Limb (tissue), 2 donors: ENCODE measurements around the gene PDIK1L.

Experiments
- DNase-seq, 2 donors: peaks; one replicate each; pipeline ENCODE4 v3.0.0-alpha.2; 2016; ENCODE audit errors: extremely low spot score in 2 of 2

PDIK1L gene

DNA sequence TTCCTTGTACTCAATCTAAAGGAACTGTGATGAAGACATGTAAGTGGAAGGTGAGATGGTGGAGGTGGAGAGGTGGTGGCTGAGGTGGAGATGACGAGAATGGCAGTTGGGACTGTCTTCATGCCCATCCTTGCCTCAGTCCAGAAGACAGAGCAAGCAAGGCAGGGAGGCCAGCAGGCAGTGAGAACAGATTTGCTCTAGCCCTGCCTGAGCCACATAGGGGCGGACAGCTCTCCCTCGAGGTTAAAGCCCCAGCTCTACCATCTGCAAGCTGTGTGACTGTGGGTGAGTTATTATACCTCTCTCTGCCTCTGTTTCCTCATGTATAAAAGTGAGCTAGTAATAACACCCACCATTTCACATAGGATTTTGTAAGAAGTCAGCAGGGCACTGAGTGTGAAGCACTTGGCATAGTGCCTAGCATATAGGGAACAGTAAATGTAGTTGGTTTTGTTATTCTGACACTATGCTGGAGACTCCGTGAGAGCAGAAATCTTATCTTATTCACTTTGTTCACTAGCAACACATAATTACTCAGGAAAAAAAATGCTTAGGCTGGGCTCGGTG lies 42.4 kb downstream of the PDIK1L start:
- DNase-seq = no peak

DNA sequence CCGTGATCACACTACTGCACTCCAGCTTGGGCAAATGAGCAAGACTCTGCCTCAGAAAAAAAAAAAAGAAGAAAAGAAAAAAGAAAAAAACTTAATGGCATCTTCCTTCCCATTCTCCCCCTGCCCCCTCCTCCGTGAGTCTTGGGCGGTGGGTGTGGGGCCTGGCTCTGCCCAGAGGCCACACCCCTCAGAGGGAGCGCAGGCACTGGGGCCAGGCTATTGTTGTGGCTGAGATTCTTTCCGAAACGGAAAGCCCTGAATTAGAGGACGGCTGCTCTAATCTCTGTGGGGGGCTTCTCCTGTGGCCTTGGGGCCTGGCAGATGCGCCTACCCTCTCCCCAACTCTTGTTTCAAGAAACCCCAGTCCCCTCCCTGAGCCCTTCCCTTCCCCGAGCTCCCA lies 43.1 kb downstream of the PDIK1L start:
- DNase-seq = no peak

GRCh38 chr1:26155370-26156284 lies 44.0 kb downstream of the PDIK1L start:
- peak in 1 of 2 donors; percentile 31 for DNase-seq

DNA sequence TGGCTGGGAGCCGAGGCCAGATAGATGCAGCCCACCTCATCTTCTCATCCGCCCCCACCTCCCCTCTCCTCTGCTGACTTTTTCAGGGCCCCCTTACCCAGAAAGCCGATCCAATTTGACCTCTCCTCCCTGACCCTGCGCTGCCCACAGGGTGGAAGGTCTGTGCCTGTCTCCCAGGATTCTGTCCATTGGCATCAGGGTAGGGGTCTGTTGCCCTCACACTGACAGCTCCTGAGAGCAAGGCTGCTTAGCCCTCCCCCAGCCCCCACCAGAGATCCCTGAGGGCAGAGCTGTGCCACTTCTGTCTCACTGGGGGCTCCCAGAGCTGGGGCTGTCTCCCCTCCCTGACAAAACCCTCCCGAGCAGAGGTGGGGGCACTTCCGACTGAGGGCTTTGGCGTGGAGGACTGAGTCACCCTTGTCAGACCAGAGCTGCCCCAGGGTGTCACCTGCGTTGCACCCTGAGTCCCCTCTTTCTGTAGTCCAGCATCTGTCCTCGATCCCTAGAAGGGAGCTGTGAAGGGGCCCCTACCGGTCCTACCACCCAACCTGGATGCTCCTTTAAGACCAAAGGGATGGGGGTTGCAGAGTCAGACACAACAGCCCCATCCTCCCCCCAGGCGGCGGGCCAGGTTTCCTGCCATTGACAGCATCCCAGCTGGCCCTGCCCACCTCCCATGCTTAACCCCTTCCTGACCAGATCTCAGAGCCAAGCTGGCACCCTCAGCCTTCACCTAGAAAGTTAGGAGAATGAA lies 44.8 kb downstream of the PDIK1L start:
- DNase-seq = peak in 1 of 2 donors; percentile 55

DNA sequence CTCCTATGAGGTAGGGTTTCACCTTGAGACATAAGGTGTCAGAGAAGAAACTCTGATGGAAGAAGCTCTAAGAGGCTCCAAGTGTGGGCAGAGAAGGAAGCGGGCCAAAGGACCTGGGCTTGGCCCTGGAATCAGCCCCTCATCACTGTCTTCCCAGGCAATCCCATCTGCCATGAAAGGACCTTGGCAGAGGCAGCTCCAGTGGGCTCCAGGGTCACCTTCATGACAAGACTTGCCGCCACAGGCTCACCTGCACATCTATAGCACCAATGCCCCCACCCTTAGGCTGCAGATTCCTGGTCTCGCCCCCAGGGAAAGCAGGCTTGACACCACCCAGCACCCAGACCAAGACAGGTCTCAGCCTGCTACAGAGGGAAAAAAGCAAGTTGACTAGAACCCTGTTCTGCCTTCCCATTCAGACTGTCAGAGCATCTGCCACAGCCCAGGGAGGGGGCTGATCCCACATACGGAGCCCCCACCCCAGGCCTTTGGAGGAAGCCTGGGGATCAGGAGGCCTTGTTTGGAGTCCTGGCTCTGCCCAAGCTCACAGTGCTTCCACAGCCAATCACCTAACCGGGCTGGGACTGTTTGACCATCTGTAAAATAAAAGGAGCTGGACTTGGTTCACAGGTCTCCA lies 46.8 kb downstream of the PDIK1L start:
- DNase-seq = no peak

DNA sequence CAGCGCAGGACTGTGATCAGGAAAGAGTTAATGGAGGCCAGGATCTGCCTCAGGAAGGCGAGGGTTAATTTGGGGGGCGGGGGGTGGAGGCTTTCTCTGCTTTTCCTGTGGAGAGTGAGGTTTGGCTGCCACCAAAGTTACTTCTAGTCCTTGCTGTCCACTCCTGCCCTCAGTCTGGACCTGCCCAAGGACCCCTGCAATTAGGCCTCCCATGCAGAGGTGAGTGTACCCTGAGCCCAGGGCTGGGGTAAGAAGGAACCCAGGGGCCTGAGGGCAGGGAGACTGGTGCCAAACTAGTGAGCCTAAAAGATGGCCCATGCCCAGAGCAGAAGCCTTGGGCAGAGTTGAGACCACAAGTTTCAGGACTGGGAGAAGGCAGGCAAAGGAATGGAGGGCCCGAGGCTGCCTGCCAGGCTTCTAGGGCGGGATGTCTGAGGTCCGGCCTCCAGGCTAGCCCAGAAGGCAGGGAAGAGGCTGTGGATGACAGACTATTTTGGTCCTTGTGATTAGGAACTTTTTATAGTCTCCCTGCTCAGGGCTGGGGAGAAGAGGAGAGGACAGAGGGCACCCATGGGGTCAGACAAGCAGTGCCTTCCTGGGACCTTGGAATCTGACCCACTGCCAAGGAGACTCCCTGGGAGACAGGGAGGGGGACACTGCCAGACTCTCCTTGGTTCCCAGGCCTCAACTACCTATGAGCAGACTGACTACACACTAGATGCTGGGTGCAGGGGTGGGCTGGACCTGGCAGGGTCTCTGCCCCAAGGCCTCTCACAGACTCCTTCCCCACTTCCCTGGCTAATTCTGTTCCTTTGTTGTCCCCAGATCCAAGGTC lies 47.5 kb downstream of the PDIK1L start, which contains the start of gene FAM110D:
Gene FAM110D (plus strand): TSS at position 172 of the 835 bp plus-strand sequence. CDS start 2,213 bp downstream, outside the sequence.
- DNase-seq = peak in 1 of 2 donors; percentile 36

- DNase-seq = no peak
Measured at GRCh38 chr1:26159743-26160039, 48.1 kb downstream of the PDIK1L start.

- no peak for DNase-seq
Measured at GRCh38 chr1:26160527-26161414, 49.1 kb downstream of the PDIK1L start.

- peak; percentile 29 to 82 for DNase-seq
Measured at GRCh38 chr1:26161415-26162219, 50.0 kb downstream of the PDIK1L start.

GRCh38 chr1:26162220-26162709 lies 50.6 kb downstream of the PDIK1L start:
- no peak for DNase-seq

- DNase-seq = no peak
Measured at GRCh38 chr1:26163684-26164035, 52.0 kb downstream of the PDIK1L start.

GRCh38 chr1:26164036-26164860 lies 52.6 kb downstream of the PDIK1L start:
- peak; percentile 24 to 81 for DNase-seq

- no peak for DNase-seq
Measured at GRCh38 chr1:26164861-26165842, 53.5 kb downstream of the PDIK1L start.

DNA sequence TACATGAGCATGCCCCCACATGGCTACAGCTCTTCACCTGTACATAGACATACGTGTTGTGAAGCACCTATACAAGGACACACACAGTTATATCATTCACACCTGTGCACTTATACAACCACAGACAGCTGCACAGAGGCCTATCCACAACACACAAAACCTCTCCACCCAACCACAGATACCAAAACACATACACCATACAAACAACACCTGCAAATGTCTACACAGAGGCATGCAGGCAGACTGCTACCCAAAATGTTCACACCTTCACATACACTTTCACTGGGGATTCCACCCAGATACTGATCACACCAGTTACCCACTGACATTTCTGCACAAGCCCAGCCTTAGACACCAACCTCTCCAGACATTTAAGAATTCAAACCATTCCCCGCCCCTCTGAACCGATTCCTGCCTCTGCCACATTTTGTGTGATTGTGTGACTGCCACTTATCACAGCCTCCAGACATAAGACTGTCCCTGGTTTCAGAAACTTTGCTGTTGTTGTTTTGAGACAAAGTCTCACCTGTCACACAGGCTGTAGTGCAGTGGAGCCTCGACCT lies 55.2 kb downstream of the PDIK1L start:
- no peak for DNase-seq

DNA sequence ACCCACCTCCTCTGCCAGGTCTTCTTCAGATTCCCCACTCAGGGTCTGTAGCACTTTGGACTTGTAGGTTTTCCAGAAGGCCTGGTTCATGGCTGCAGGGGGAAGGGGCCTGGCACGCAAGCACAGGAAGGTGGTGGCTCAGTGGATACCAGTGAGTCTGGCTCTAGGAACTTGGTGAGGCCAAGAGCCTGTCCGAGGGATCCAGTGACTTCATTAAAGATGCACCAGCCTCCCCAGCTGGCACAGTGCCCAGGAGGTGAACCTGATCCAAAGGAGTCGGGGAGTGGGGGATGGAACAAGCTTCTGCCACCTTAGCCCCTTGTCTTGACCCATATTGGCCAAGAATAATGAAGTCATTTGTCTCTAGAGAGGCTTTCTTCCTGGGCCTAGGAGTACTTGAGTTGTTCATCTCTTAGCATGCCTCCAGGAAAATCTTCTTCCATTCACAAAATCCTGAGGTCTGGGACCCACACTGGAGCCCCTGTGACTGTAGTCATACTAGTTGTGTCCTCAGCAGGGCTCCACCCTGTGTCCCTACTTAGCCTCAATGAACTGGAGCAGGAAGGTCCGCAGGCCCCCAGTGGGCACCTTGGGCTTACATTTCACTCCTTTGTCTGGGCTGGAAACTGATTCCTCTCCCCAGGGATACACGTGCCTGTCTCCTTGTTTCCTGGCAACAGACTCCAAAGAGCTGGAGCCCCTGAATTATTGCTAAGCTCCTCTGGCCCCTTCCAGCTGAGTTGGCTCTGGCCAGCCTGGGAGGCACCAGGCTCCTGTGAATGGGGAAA lies 57.0 kb downstream of the PDIK1L start, which contains the start of gene C1orf232:
Gene C1orf232 (minus strand): TSS at position 554 of the 788 bp plus-strand sequence. CDS start 464 bp downstream, at position 90.
- DNase-seq = no peak

DNA sequence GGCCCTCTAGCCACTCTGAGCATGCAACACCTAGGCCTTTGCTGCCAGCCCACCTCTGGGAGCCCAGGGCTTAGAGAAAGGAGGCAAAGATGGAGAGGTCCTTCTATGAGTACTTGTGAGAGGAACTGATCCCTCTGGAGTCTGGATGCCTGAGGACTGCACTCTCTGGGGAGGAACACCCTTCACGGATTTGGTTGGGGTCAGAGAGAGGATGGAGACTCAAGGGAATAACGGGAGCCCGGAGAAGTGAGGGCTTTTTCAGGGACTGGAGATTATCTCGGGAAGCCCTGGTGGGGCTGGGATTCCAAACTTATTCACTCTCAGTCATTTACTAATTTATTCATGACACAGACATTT lies 57.6 kb downstream of the PDIK1L start:
- no peak for DNase-seq
